Measurements from ENCODE around the gene HPX.
A peak's percentile ranks its signal among the peaks of the same experiment; 100 is the strongest.

HPX gene

GRCh38 chr11:6410695-6411430 is 29.9 kb downstream of the HPX start:
- Histone ChIP-seq H2AFZ (ENCODE audit: insufficient read depth, low read length, poor library complexity) (no peak overlapping the region), H4K91ac (ENCODE audit: low read depth, low read length) (no peak overlapping the region), H2AK5ac (ENCODE audit: low read length) (no peak overlapping the region), H3K23ac (ENCODE audit: low read length) (no peak overlapping the region), H3K18ac (ENCODE audit: low read length) (no peak overlapping the region), H3K4me1 (ENCODE audit: control insufficient read depth in 1 of 2, insufficient read depth in 2 of 2, low read length in 2 of 2) (peaks cover 0 to 9% of the 10 kb centered on the region in 2 experiments), H2BK5ac (ENCODE audit: low read depth, low read length, poor library complexity) (no peak overlapping the region), H3K4me2 (ENCODE audit: low read length) (no peak overlapping the region), H2BK120ac (ENCODE audit: insufficient read depth, low read length, poor library complexity) (no peak overlapping the region), H3K27ac (ENCODE audit: low read depth, low read length) (no peak overlapping the region), H3K79me2 (ENCODE audit: control insufficient read depth, insufficient read depth, low read length, poor library complexity) (no peaks in the 10 kb centered on the region), H3K27me3 (ENCODE audit: insufficient read depth, low read length) (no peaks in the 10 kb centered on the region), H4K12ac (ENCODE audit: low read depth, low read length) (no peak overlapping the region), H3K9me3 (ENCODE audit: insufficient read depth, low read depth, low read length) (no peaks in the 10 kb centered on the region), H3K4ac (ENCODE audit: low read depth, low read length) (no peak overlapping the region), H2BK12ac (ENCODE audit: low read length) (no peak overlapping the region), H3K14ac (ENCODE audit: low read length) (no peak overlapping the region), H3K4me3 (ENCODE audit: low read depth, low read length) (no peak overlapping the region), H3K36me3 (ENCODE audit: control insufficient read depth in 1 of 2, insufficient read depth in 2 of 2, low read length in 2 of 2) (peaks cover 0 to 7% of the 10 kb centered on the region in 2 experiments), H3K79me1 (ENCODE audit: low read length) (no peaks in the 10 kb centered on the region), H4K8ac (ENCODE audit: low read depth, low read length) (no peak overlapping the region), H3K9ac (ENCODE audit: low read length) (no peak overlapping the region)
- DNase-seq = no peak
- no CpG with 5 or more reads among the region's 23 CpGs for WGBS (ENCODE audit: extremely low coverage, insufficient coverage, insufficient read length)

DNA sequence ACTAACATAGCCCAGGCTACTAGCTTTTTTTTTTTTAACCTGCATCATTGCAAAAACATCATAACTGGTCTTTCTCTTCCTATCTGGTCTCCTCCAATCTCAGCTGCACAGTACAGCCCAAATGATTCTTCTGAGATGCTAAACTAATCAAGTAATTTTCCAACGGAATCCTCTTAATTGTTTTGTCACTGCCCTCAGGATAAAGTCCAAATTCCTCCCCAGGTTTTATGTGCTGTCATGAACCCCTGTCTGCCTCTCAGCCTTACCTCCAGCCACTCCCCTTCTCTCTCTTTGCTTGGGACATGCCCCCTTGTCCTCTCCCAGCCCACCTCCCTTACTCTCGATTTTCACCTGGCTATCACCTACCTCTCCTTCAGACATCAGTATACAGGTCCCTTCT is 34.4 kb downstream of the HPX start:
- H4K8ac ChIP-seq (ENCODE audit: low read depth, low read length) = no peak overlapping the region
- no peak overlapping the region for H2BK12ac ChIP-seq (ENCODE audit: low read length)
- no peak for DNase-seq
- H2AFZ ChIP-seq (ENCODE audit: insufficient read depth, low read length, poor library complexity) = no peak overlapping the region
- H3K4ac ChIP-seq (ENCODE audit: low read depth, low read length) = no peak overlapping the region
- no CpG with 5 or more reads among the region's 2 CpGs for WGBS (ENCODE audit: extremely low coverage, insufficient coverage, insufficient read length)
- H3K14ac ChIP-seq (ENCODE audit: low read length) = no peak overlapping the region
- H3K79me1 ChIP-seq (ENCODE audit: low read length) = no peaks in the 10 kb centered on the region
- H3K4me2 ChIP-seq (ENCODE audit: low read length) = no peak overlapping the region
- no peaks in the 10 kb centered on the region for H3K4me1 ChIP-seq (ENCODE audit: control insufficient read depth in 1 of 2, insufficient read depth in 2 of 2, low read length in 2 of 2)
- no peaks in the 10 kb centered on the region for H3K9me3 ChIP-seq (ENCODE audit: insufficient read depth, low read depth, low read length)
- no peaks in the 10 kb centered on the region for H3K79me2 ChIP-seq (ENCODE audit: control insufficient read depth, insufficient read depth, low read length, poor library complexity)
- H3K36me3 ChIP-seq (ENCODE audit: control insufficient read depth in 1 of 2, insufficient read depth in 2 of 2, low read length in 2 of 2) = peaks cover 0 to 7% of the 10 kb centered on the region in 2 experiments
- H3K27ac ChIP-seq (ENCODE audit: low read depth, low read length) = no peak overlapping the region
- no peak overlapping the region for H2BK120ac ChIP-seq (ENCODE audit: insufficient read depth, low read length, poor library complexity)
- H3K18ac ChIP-seq (ENCODE audit: low read length) = no peak overlapping the region
- no peak overlapping the region for H3K9ac ChIP-seq (ENCODE audit: low read length)
- no peak overlapping the region for H2BK5ac ChIP-seq (ENCODE audit: low read depth, low read length, poor library complexity)
- H4K91ac ChIP-seq (ENCODE audit: low read depth, low read length) = no peak overlapping the region
- H2AK5ac ChIP-seq (ENCODE audit: low read length) = no peak overlapping the region
- H3K27me3 ChIP-seq (ENCODE audit: insufficient read depth, low read length) = no peaks in the 10 kb centered on the region
- no peak overlapping the region for H3K4me3 ChIP-seq (ENCODE audit: low read depth, low read length)
- no peak overlapping the region for H4K12ac ChIP-seq (ENCODE audit: low read depth, low read length)
- no peak overlapping the region for H3K23ac ChIP-seq (ENCODE audit: low read length)

DNA sequence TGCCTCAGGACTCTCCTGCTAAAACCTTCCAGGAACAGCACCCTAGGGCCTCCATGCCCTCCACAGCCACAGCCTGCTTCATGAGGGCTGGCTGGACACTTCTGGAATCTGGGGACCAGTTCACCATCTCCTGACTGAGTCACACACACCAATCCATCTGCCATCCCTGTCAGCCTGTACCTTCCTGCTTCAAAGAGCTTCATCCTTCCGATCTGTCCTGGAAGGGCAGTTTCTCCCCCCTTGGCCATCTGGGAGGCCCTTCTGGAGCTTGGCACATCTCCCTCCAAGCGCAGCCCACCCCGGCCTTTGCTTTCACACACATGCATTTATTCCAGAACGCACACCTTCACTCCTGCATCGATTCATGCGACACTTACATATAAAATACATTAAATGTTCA is 34.9 kb downstream of the HPX start:
- 100% methylated on average over 1 of the region's 6 CpGs for WGBS (ENCODE audit: extremely low coverage, insufficient coverage, insufficient read length)

DNA sequence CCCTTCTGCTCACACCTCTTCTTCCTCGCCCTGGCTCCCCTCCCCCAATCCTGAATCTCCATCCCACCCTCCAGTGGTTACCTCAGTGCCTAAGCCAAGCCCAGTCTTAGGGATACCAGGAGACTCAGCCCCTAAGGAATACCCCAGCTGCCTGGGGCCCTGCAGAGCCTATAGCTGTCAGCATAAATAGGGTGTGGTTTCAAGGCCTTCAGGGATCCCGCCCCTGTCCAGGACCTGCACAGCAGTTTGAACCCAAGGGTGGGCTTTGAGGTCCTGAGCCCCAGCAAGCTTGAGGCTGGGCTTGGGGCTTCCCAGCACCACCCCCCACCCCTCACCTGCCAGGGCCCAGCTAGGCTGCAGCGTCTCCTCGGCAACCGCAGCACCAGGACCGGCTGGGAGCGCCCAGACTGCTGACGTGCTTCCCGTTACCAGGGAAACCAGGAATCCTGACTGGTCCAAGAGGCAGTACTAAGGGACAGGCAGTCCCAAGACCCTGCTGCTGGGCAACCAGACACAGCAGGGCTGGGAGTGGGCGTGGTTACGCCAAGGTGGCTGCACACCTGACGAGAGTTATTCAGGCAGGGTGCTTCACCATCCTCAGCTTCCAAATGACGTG is 35.6 kb downstream of the HPX start:
- no peak overlapping the region for H2AFZ ChIP-seq (ENCODE audit: insufficient read depth, low read length, poor library complexity)
- no CpG with 5 or more reads among the region's 13 CpGs for WGBS (ENCODE audit: extremely low coverage, insufficient coverage, insufficient read length)
- H2BK12ac ChIP-seq (ENCODE audit: low read length) = no peak overlapping the region

More for the DNA sequence above, 34.9 kb downstream of the HPX start:
- no peak overlapping the region for H3K18ac ChIP-seq (ENCODE audit: low read length)
- no peak overlapping the region for H2AK5ac ChIP-seq (ENCODE audit: low read length)
- H3K4ac ChIP-seq (ENCODE audit: low read depth, low read length) = no peak overlapping the region
- no peak overlapping the region for H3K27ac ChIP-seq (ENCODE audit: low read depth, low read length)
- no peak for DNase-seq
- H4K12ac ChIP-seq (ENCODE audit: low read depth, low read length) = no peak overlapping the region
- no peak overlapping the region for H2BK120ac ChIP-seq (ENCODE audit: insufficient read depth, low read length, poor library complexity)
- no peak overlapping the region for H2BK5ac ChIP-seq (ENCODE audit: low read depth, low read length, poor library complexity)
- no peak overlapping the region for H3K4me2 ChIP-seq (ENCODE audit: low read length)
- H2BK12ac ChIP-seq (ENCODE audit: low read length) = no peak overlapping the region
- H3K9me3 ChIP-seq (ENCODE audit: insufficient read depth, low read depth, low read length) = no peaks in the 10 kb centered on the region
- no peak overlapping the region for H4K8ac ChIP-seq (ENCODE audit: low read depth, low read length)
- no peak overlapping the region for H3K23ac ChIP-seq (ENCODE audit: low read length)
- H3K79me1 ChIP-seq (ENCODE audit: low read length) = no peaks in the 10 kb centered on the region
- H3K4me1 ChIP-seq (ENCODE audit: control insufficient read depth in 1 of 2, insufficient read depth in 2 of 2, low read length in 2 of 2) = no peaks in the 10 kb centered on the region
- H3K79me2 ChIP-seq (ENCODE audit: control insufficient read depth, insufficient read depth, low read length, poor library complexity) = no peaks in the 10 kb centered on the region
- no peak overlapping the region for H2AFZ ChIP-seq (ENCODE audit: insufficient read depth, low read length, poor library complexity)
- H3K27me3 ChIP-seq (ENCODE audit: insufficient read depth, low read length) = no peaks in the 10 kb centered on the region
- no peak overlapping the region for H3K14ac ChIP-seq (ENCODE audit: low read length)
- H4K91ac ChIP-seq (ENCODE audit: low read depth, low read length) = no peak overlapping the region
- no peak overlapping the region for H3K9ac ChIP-seq (ENCODE audit: low read length)
- H3K4me3 ChIP-seq (ENCODE audit: low read depth, low read length) = no peak overlapping the region
- H3K36me3 ChIP-seq (ENCODE audit: control insufficient read depth in 1 of 2, insufficient read depth in 2 of 2, low read length in 2 of 2) = peaks cover 0 to 7% of the 10 kb centered on the region in 2 experiments

More for the DNA sequence above, 35.6 kb downstream of the HPX start:
- Histone ChIP-seq H4K91ac (ENCODE audit: low read depth, low read length) (no peak overlapping the region), H3K79me1 (ENCODE audit: low read length) (no peaks in the 10 kb centered on the region), H3K27ac (ENCODE audit: low read depth, low read length) (no peak overlapping the region), H4K12ac (ENCODE audit: low read depth, low read length) (no peak overlapping the region), H3K4me2 (ENCODE audit: low read length) (no peak overlapping the region), H3K79me2 (ENCODE audit: control insufficient read depth, insufficient read depth, low read length, poor library complexity) (no peaks in the 10 kb centered on the region), H3K14ac (ENCODE audit: low read length) (no peak overlapping the region), H2BK120ac (ENCODE audit: insufficient read depth, low read length, poor library complexity) (no peak overlapping the region), H3K23ac (ENCODE audit: low read length) (no peak overlapping the region), H3K36me3 (ENCODE audit: control insufficient read depth in 1 of 2, insufficient read depth in 2 of 2, low read length in 2 of 2) (peaks cover 1 to 2% of the 10 kb centered on the region in 2 experiments), H4K8ac (ENCODE audit: low read depth, low read length) (no peak overlapping the region), H3K27me3 (ENCODE audit: insufficient read depth, low read length) (no peaks in the 10 kb centered on the region), H3K18ac (ENCODE audit: low read length) (no peak overlapping the region), H3K4ac (ENCODE audit: low read depth, low read length) (no peak overlapping the region), H3K9me3 (ENCODE audit: insufficient read depth, low read depth, low read length) (no peaks in the 10 kb centered on the region), H3K9ac (ENCODE audit: low read length) (no peak overlapping the region), H3K4me1 (ENCODE audit: control insufficient read depth in 1 of 2, insufficient read depth in 2 of 2, low read length in 2 of 2) (no peaks in the 10 kb centered on the region), H2AK5ac (ENCODE audit: low read length) (no peak overlapping the region), H2BK5ac (ENCODE audit: low read depth, low read length, poor library complexity) (no peak overlapping the region), H3K4me3 (ENCODE audit: low read depth, low read length) (no peak overlapping the region)
- peak in 1 of 2 donors; percentile 37 for DNase-seq

Measured in trophoblast cell (in vitro differentiated cells and primary cell).